HepG2 (cell line): ENCODE measurements around the gene AUP1. TPM values are rescaled to one million over a fixed set of nuclear protein-coding genes. Genes with fewer than 3 reads are reported as not detected.

Experiments
- ATAC-seq: fragments of 200-7000 bp; cut with Tn5 transposase; 3 replicates; pipeline ENCODE4 v1.9.1; 2020; ENCODE audit warnings: mild to moderate bottlenecking, moderate library complexity
- BruUV-seq: library from RNA; stranded (reverse); fragments of 400-500 nt; replicated peaks from 2 replicates; lab custom pipeline; 2021; lab: Mats Ljungman, UMichigan
- CTCF ChIA-PET: fragments of 300-600 bp; formaldehyde crosslinking; extraction: SDS; loops from one replicate; lab custom pipeline; 2021; ENCODE audit warnings: low total read pairs, inconsistent platforms, low intra/inter-chr PET ratio; lab: Yijun Ruan, JAX
- POLR2A ChIA-PET: fragments of 350-600 bp; sonication (Branson Sonifier 250); formaldehyde crosslinking; loops from one replicate; lab custom pipeline; 2020; ENCODE audit warnings: antibody characterized with exemption, inconsistent platforms; lab: Yijun Ruan, JAX
- DNase-seq: peaks from one replicate; pipeline ENCODE4 v3.0.0-alpha.2; 2015; ENCODE audit warnings: low spot score
- FAIRE-seq: peaks from 3 replicates; lab custom pipeline; 2011; peaks lifted over from hg19 to GRCh38; lab: Jason Lieb, UNC
- H2AFZ ChIP-seq: one replicate; pipeline ENCODE4 v1.6.1; 2011; ENCODE audit warnings: low read length, inconsistent platforms
- H3K27ac ChIP-seq: fragments of 300-600 bp; 3 replicates; pipeline ENCODE4 v1.8.0; 2011; ENCODE audit warnings: mixed run types, mild to moderate bottlenecking, mixed read lengths, low read length, inconsistent platforms; ENCODE audit not compliant: insufficient read depth; ENCODE audit errors: extremely low read length
- H3K27me3 ChIP-seq, 2 experiments: fragments of 200-600 bp in 1 of 2; 2 replicates in 1 of 2; 3 replicates in 1 of 2; pipeline versions ENCODE4 v1.6.0 to v1.8.0; 2011; ENCODE audit warnings: low read length in 2 of 2, mild to moderate bottlenecking in 2 of 2, moderate library complexity in 2 of 2, inconsistent platforms in 1 of 2; ENCODE audit not compliant: insufficient read depth in 2 of 2, control insufficient read depth in 1 of 2
- H3K36me3 ChIP-seq, 2 experiments: fragments of 200-600 bp in 1 of 2; replicated peaks in 1 of 2; 2 replicates in 1 of 2; 3 replicates in 1 of 2; pipeline versions ENCODE4 v1.5.1 to v1.8.0; 2011; ENCODE audit warnings: low read length in 2 of 2, inconsistent platforms in 1 of 2; ENCODE audit not compliant: insufficient read depth in 2 of 2, control insufficient read depth in 1 of 2
- H3K4me1 ChIP-seq: 2 replicates; pipeline ENCODE4 v1.5.1; 2012; ENCODE audit warnings: low read length, inconsistent platforms; ENCODE audit not compliant: insufficient read depth
- H3K4me2 ChIP-seq: 2 replicates; pipeline ENCODE4 v1.6.0; 2011; ENCODE audit warnings: low read depth, low read length, inconsistent platforms
- H3K4me3 ChIP-seq, 3 experiments: fragments of 200-600 bp in 1 of 3; sonication (generic), shearing (Covaris generic) in 1 of 3; replicated peaks in 1 of 3; 2 replicates each; pipeline ENCODE4 v1.5.1; 2011 to 2016; ENCODE audit warnings: low read length in 3 of 3, inconsistent platforms in 2 of 3, low read depth in 2 of 3, mild to moderate bottlenecking in 2 of 3, control low read depth in 1 of 3, mixed read lengths in 1 of 3; ENCODE audit not compliant: insufficient read depth in 1 of 3
- H3K79me2 ChIP-seq: one replicate; pipeline ENCODE4 v1.6.1; 2011; ENCODE audit warnings: low read length, inconsistent platforms; ENCODE audit not compliant: insufficient read depth
- H3K9ac ChIP-seq: 2 replicates; pipeline ENCODE4 v1.6.0; 2011; ENCODE audit warnings: mild to moderate bottlenecking, low read depth, low read length, inconsistent platforms; ENCODE audit not compliant: insufficient read depth
- H3K9me3 ChIP-seq: 2 replicates; pipeline ENCODE4 v1.5.1; 2012; ENCODE audit warnings: mild to moderate bottlenecking, low read length
- H4K20me1 ChIP-seq: 2 replicates; pipeline ENCODE4 v1.6.0; 2011; ENCODE audit warnings: inconsistent platforms, mild to moderate bottlenecking, low read length, moderate library complexity; ENCODE audit not compliant: insufficient read depth
- CEBPB ChIP-seq: IDR thresholded peaks from 2 replicates; pipeline ENCODE4 v1.6.1; 2011; ENCODE audit warnings: low read depth, low read length, improper control_type of control experiment, borderline replicate concordance
- FOXK1 ChIP-seq: sonication (generic); formaldehyde crosslinking; IDR thresholded peaks from 2 replicates; pipeline ENCODE4 v1.4.0; 2020; ENCODE audit warnings: low read depth, missing genetic modification reagents, borderline replicate concordance
- GABPB1 ChIP-seq: IDR thresholded peaks from 2 replicates; pipeline ENCODE4 v1.6.1; 2016; ENCODE audit warnings: mild to moderate bottlenecking, missing genetic modification reagents, moderate library complexity, missing compliant biosample characterization
- MYC ChIP-seq: sonication (generic); formaldehyde crosslinking; IDR thresholded peaks from 2 replicates; pipeline ENCODE4 v1.9.0; 2021; ENCODE audit warnings: missing genetic modification reagents, borderline replicate concordance
- SMAD1 ChIP-seq: sonication (generic); formaldehyde crosslinking; IDR thresholded peaks from 2 replicates; pipeline ENCODE4 v1.4.0; 2020; ENCODE audit warnings: missing genetic modification reagents, low read depth, mild to moderate bottlenecking, borderline replicate concordance
- ZFX ChIP-seq: sonication (generic); formaldehyde crosslinking; IDR thresholded peaks from 2 replicates; pipeline ENCODE4 v1.4.0; 2020; ENCODE audit warnings: mild to moderate bottlenecking, low read depth, missing genetic modification reagents, moderate library complexity
- ZMAT3 ChIP-seq: sonication (generic); formaldehyde crosslinking; conservative IDR thresholded peaks from 2 replicates; pipeline ENCODE4 v1.7.0; 2021; ENCODE audit warnings: missing genetic modification reagents
- ZNF550 ChIP-seq: sonication (generic); formaldehyde crosslinking; IDR thresholded peaks from 2 replicates; pipeline ENCODE4 v1.4.0; 2020; ENCODE audit warnings: mild to moderate bottlenecking, missing genetic modification reagents, borderline replicate concordance
- ZNF563 ChIP-seq: sonication (generic); formaldehyde crosslinking; IDR thresholded peaks from 2 replicates; pipeline ENCODE4 v1.8.0; 2022; ENCODE audit warnings: mild to moderate bottlenecking, moderate library complexity, missing genetic modification reagents
- ZNF589 ChIP-seq: sonication (generic); formaldehyde crosslinking; conservative IDR thresholded peaks from 2 replicates; pipeline ENCODE4 v1.8.0; 2022; ENCODE audit warnings: mild to moderate bottlenecking, moderate library complexity, missing genetic modification reagents
- ZNF672 ChIP-seq: sonication (generic); formaldehyde crosslinking; IDR thresholded peaks from 2 replicates; pipeline ENCODE4 v1.8.1; 2022; ENCODE audit warnings: missing genetic modification reagents
- ZNF720 ChIP-seq: sonication (generic); formaldehyde crosslinking; IDR thresholded peaks from 2 replicates; pipeline ENCODE4 v1.4.0; 2020; ENCODE audit warnings: missing genetic modification reagents
- ZNF761 ChIP-seq: sonication (generic); formaldehyde crosslinking; conservative IDR thresholded peaks from 2 replicates; pipeline ENCODE4 v1.4.0; 2020; ENCODE audit warnings: mild to moderate bottlenecking, missing genetic modification reagents
- WGBS: methylation state at CpG from one replicate; pipeline ENCODE4 v1.1.6; 2017; ENCODE audit warnings: low lambda C conversion rate; 5-methylcytosine and 5-hydroxymethylcytosine counted together
- in situ Hi-C: cut with HindIII; loops from 2 replicates; pipeline ENCODE4 v1.10.0; 2017; ENCODE audit warnings: low pct_unique_long_range_greater_than_20kb; ENCODE audit not compliant: extremely low pct_ligation_motif_present
- intact Hi-C: fragments of 100-400 bp; cut with micrococcal nuclease; formaldehyde crosslinking; loops from one replicate; pipeline ENCODE4 v1.10.0; 2022; ENCODE audit not compliant: unreplicated experiment
- polyA plus RNA-seq, 8 experiments: library from polyadenylated mRNA; depleted of rRNA in 3 of 8; stranded (reverse) in 7 of 8; unstranded in 1 of 8; fragments of >200 nt; fragmentation: Illumina TruSeq in 4 of 8; extraction: Trizol in 4 of 8; gene quantifications; 2 replicates each; pipeline versions ENCODE4 v1.2.1 to v1.2.3, GENCODE V29; 2011 to 2016; ENCODE audit warnings: low read depth in 4 of 8, missing spikeins in 1 of 8, mixed read lengths in 1 of 8; ENCODE audit not compliant: insufficient read depth in 1 of 8
- total RNA-seq, 5 experiments: library from RNA; depleted of rRNA; stranded (reverse); fragments of >200 nt; fragmentation: Illumina TruSeq; extraction: Trizol; gene quantifications; 2 replicates each; pipeline ENCODE4 v1.2.3, GENCODE V29; 2016; ENCODE audit warnings: low read depth in 1 of 5
- TF ChIP-seq, protein P1 (sequence below): IDR thresholded peaks from 2 replicates; pipeline ENCODE4 v1.6.1; 2016
- TF ChIP-seq, protein P2 (sequence below): sonication (generic); formaldehyde crosslinking; IDR thresholded peaks from 2 replicates; pipeline ENCODE4 v1.5.0; 2020; ENCODE audit warnings: missing genetic modification reagents

The AUP1 gene
- total and polyA plus RNA-seq, 2 of the 13 experiments (the other 11 are each of a cell fraction or from before 2014, with no cell fraction given), result 174 to 267 TPM

DNA sequence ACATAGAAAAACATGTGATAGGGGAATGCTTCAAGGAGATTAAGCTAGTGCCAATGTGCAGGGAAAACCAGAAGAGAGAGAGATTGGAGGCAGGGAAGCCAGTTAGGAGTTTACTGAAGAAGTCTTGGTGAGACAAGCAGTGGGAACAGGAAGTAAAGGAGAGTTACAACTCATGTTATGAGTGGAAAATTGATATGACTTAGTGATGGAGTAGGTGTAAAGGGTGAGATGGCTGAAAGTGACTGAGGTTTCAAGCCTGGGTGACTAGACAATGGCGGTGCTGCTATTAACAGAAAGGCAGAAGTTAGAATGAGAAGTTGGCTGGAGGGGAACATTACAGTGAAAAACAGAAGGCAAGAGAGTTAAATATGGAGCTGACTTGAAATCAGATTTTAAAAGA, 41.6 kb upstream of the AUP1 start:
- no peak for DNase-seq

DNA sequence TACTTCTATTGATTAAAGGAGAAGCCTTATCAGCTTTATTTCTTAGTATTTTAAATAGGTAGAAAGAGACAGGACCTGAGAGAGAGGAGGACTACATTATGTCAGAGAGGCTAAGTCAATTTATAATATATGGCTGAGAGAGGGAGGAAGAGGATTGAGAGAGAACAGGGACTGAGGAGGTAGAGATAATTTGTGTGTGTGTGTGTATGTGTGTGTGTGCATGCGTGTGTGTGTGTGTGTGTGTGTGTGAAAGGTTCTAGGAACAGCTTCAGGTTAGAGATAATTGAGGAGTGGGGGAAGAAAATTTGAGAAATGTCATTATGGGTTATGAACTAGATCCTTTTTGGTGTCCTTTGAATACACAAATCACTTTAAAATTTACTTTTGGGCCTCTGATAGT, 40.2 kb upstream of the AUP1 start:
- CTCF ChIA-PET, result no interaction called here

More for the DNA sequence above, 41.6 kb upstream of the AUP1 start:
- Histone ChIP-seq H3K79me2 (no peaks in the 10 kb centered on the region), H3K27ac (no peak overlapping the region), H3K9ac (no peak overlapping the region), H3K4me3 (no peak overlapping the region), H3K4me1 (peaks cover 12% of the 10 kb centered on the region), H3K9me3 (no peaks in the 10 kb centered on the region), H3K36me3 (no peaks in the 10 kb centered on the region), H3K4me2 (no peak overlapping the region), H2AFZ (no peak overlapping the region), H3K27me3 (peaks cover 0 to 40% of the 10 kb centered on the region in 2 experiments; a peak in 4 of 5 replicates), H4K20me1 (no peaks in the 10 kb centered on the region)
- in situ Hi-C loops (no loop called here), intact Hi-C loops (no loop called here)
- no TSS peak for BruUV-seq
- FAIRE-seq, result no peak
- TF ChIP-seq ZNF550 (CRISPR knock-in tag) (no peak), ZFX (no peak), CEBPB (no peak)
- ChIA-PET CTCF (no interaction called here), POLR2A (no interaction called here)
- WGBS, result 34% methylated on average over 1 of the region's 1 CpG
- ATAC-seq, result no peak

More for the DNA sequence above, 40.2 kb upstream of the AUP1 start:
- POLR2A ChIA-PET, result no interaction called here
- H4K20me1 ChIP-seq, result no peaks in the 10 kb centered on the region
- intact Hi-C loops (no loop called here), in situ Hi-C loops (no loop called here)
- H3K4me3 ChIP-seq, result no peak overlapping the region
- H3K79me2 ChIP-seq, result no peaks in the 10 kb centered on the region
- DNase-seq, result no peak
- peaks cover 12% of the 10 kb centered on the region for H3K4me1 ChIP-seq
- 2% methylated on average over 1 of the region's 1 CpG for WGBS
- peaks cover 0 to 34% of the 10 kb centered on the region in 2 experiments; a peak in 4 of 5 replicates for H3K27me3 ChIP-seq
- no peak overlapping the region for H2AFZ ChIP-seq
- H3K27ac ChIP-seq, result no peak overlapping the region
- H3K4me2 ChIP-seq, result no peak overlapping the region
- FAIRE-seq, result no peak
- no peak overlapping the region for H3K9ac ChIP-seq
- H3K36me3 ChIP-seq, result no peaks in the 10 kb centered on the region
- no peak for ATAC-seq
- no TSS peak for BruUV-seq
- no peak for TF ChIP-seq ZMAT3 (CRISPR knock-in tag)
- TF ChIP-seq ZNF720, result no peak
- no peak for TF ChIP-seq ZNF589 (CRISPR knock-in tag)
- TF ChIP-seq, protein P1, sequence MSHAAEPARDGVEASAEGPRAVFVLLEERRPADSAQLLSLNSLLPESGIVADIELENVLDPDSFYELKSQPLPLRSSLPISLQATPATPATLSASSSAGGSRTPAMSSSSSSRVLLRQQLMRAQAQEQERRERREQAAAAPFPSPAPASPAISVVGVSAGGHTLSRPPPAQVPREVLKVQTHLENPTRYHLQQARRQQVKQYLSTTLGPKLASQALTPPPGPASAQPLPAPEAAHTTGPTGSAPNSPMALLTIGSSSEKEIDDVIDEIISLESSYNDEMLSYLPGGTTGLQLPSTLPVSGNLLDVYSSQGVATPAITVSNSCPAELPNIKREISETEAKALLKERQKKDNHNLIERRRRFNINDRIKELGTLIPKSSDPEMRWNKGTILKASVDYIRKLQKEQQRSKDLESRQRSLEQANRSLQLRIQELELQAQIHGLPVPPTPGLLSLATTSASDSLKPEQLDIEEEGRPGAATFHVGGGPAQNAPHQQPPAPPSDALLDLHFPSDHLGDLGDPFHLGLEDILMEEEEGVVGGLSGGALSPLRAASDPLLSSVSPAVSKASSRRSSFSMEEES (CRISPR knock-in tag), result no peak
- TF ChIP-seq, protein P2, sequence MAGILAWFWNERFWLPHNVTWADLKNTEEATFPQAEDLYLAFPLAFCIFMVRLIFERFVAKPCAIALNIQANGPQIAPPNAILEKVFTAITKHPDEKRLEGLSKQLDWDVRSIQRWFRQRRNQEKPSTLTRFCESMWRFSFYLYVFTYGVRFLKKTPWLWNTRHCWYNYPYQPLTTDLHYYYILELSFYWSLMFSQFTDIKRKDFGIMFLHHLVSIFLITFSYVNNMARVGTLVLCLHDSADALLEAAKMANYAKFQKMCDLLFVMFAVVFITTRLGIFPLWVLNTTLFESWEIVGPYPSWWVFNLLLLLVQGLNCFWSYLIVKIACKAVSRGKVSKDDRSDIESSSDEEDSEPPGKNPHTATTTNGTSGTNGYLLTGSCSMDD (CRISPR knock-in tag), result no peak
- no peak for TF ChIP-seq MYC
- no peak for TF ChIP-seq SMAD1 (CRISPR knock-in tag)
- TF ChIP-seq ZNF761, result no peak
- no peak for TF ChIP-seq GABPB1 (CRISPR knock-in tag)
- no peak for TF ChIP-seq ZNF672 (CRISPR knock-in tag)
- TF ChIP-seq ZNF563, result no peak
- no peak for TF ChIP-seq FOXK1 (CRISPR knock-in tag)
- H3K9me3 ChIP-seq, result no peaks in the 10 kb centered on the region
